AG10803 (cell line): ENCODE measurements around the gene PIP4K2A.
"Not testable (repeated sequence)": the region's sequence is repeated elsewhere in the genome, so short reads cannot be mapped to it uniquely, and the experiment has no call there.

Experiments
- DNase-seq: peaks from one replicate; pipeline ENCODE4 v3.0.0; 2010; ENCODE audit warnings: low read depth
- H3K4me3 ChIP-seq: 2 replicates; pipeline ENCODE4 v1.5.1; 2011; ENCODE audit warnings: mild to moderate bottlenecking, low read length, control low read depth
- TF ChIP-seq, protein P1 (sequence below): conservative IDR thresholded peaks from 2 replicates; pipeline ENCODE4 v1.5.1; 2011; ENCODE audit warnings: mild to moderate bottlenecking, low read length, control low read depth, inconsistent platforms

The PIP4K2A gene

DNA sequence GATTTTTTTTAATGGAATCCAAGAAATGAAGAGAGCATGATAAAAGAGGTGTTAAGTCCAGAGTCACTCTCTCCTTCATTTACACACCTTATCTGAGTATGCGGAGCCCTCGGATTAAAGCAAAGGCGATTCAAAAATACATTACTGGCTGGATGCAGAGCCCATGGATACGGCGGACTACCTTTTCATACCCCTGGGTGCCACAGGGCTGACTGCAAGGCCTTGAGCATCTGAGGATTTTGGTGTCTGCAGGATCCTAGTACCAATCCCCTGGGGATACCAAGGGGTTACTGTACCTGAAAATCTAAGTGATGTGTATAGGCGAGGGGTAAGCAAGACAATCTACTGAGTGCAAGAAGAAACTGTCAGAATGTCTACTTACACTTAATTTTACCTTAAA is 20.5 kb downstream of the PIP4K2A start:
- TF ChIP-seq, protein P1, sequence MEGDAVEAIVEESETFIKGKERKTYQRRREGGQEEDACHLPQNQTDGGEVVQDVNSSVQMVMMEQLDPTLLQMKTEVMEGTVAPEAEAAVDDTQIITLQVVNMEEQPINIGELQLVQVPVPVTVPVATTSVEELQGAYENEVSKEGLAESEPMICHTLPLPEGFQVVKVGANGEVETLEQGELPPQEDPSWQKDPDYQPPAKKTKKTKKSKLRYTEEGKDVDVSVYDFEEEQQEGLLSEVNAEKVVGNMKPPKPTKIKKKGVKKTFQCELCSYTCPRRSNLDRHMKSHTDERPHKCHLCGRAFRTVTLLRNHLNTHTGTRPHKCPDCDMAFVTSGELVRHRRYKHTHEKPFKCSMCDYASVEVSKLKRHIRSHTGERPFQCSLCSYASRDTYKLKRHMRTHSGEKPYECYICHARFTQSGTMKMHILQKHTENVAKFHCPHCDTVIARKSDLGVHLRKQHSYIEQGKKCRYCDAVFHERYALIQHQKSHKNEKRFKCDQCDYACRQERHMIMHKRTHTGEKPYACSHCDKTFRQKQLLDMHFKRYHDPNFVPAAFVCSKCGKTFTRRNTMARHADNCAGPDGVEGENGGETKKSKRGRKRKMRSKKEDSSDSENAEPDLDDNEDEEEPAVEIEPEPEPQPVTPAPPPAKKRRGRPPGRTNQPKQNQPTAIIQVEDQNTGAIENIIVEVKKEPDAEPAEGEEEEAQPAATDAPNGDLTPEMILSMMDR = no peak
- H3K4me3 ChIP-seq = no peak overlapping the region
- DNase-seq = no peak

DNA sequence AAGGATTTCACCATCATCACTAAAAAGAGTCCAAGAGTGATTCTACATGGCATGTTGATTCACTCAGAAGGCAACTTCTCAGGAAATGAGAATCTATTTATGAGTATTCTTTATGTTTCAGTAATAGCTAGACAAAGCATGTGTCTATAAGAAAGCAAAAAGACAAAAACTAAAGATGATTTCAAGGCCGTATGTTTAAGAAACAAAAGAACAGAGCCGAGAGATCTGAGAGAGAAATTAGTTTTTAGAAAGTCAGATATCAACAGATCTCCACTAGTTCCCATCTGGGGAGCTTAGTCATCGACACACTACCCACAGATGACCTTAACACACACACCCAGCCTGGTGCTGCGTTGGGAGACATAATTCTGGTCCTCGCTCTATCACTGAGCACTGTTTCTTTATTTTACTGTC is 21.0 kb downstream of the PIP4K2A start:
- TF ChIP-seq, protein P1 = no peak
- no peak overlapping the region for H3K4me3 ChIP-seq
- peak; percentile 73 for DNase-seq

DNA sequence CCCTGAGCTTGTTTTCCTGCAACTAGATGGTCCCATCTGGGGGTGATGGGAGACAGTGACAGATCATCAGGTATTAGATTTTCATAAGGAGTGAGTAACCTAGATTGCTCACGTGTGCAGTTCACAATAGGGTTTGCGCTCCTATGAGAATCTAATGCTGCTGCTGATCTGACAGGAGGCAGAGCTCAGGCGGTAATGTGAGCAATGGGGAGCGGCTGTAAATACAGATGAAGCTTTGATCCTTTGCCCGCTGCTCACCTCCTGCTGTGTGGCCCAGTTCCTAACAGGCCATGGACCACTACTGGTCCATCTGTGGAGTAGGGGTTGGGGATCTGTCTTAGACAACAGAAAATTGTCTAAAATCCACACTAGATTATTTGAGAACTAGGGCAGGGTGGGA is 22.3 kb downstream of the PIP4K2A start:
- not testable (repeated sequence) for H3K4me3 ChIP-seq

DNA sequence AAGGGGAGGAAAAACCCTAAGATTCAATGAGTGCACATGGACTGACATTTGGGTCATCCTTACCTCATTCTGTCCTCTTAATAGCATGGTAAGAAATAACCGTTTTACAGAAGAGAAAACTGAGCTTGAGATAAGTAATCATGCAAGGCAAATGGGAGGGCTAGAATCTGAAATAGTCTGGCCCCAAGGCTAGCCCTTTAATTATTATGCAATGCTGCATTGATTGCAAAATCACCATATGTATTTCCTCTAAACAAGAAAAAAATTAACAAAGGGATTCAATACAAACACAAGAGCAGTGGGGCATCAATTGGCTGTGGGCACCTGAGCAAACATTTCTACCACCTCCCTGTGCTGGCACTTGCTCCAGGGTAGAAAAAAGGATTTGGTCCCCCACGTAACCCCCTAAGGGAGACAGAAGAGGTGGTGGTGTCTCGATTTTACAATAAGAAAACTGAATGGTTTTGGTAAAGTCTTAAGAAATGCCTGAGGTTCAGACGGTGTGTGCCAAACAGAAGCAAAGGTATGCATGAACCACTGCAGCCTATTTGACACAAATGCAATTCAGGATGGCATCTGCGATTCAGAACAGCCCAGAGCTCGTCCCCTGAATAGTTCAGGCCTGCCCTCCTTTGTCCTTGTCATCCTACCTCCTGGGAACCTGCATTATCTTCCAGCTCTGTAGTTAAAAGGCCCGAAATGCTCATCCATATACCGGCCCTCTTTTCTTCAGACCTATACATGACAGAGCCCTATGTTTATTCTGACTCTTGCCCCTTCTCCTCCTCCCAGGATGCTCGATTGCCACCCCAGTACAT is 23.6 kb downstream of the PIP4K2A start:
- no peak overlapping the region for H3K4me3 ChIP-seq
- DNase-seq = peak; percentile 56
- TF ChIP-seq, protein P1 = no peak

More for the DNA sequence above, 22.3 kb downstream of the PIP4K2A start:
- DNase-seq = not testable (repeated sequence)

DNA sequence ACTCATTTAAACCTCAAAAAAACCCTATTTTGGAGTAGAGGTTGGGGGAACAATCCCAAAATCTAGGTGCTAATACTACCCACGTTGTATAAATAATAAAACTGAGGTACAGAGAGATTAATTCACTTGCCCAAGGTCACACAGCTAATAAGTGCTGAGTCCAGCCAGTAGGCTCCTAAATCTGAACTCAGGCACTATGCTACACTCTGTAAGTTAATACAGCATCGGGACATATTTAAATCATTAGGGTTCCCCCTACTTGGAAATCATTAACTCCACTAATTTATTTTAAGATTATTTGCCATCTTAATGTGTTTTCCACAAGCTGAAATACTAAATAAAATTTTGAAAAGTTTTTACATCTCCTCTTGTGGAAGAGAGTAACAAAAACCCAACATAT is 24.2 kb downstream of the PIP4K2A start:
- no peak for DNase-seq
- H3K4me3 ChIP-seq = no peak overlapping the region
- TF ChIP-seq, protein P1 = no peak

DNA sequence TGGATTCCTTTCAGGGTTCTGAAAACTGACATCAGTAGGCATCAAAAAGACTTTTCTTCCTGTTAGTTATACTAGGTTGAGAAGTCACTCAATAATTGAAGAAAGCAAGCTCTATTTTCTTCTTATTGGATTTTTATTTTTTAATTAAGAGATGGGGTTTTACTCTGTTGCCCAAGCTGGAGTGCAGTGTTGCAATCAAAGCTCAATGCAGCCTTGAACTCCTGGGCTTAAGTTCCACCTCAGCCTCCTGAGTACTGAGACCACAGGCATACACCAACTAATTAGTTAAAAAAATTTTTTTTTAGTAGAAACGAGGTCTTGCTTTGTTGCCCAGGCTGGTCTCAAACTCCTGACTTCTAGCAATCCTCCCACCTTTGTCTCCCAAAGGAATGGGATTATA is 28.0 kb downstream of the PIP4K2A start:
- TF ChIP-seq, protein P1 = no peak
- no peak overlapping the region for H3K4me3 ChIP-seq
- DNase-seq = no peak

DNA sequence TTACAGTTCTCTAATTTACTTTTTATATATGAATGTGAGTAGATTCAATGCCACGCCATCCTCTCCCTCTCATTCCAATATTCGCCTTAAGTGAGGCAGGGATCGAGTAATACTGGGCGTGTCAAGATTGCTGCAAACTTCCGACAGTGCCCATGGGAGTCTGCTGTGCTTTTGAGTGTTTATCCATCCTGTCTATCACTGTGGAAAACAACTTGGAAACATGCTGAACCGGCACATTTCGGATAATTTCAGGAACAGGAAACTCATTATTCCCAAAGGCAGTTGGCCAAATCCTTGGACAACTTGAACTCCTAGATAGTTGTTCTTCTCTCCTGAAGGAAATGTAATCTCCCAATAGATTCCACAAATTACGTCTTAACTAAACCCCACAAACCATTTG is 28.5 kb downstream of the PIP4K2A start:
- no peak overlapping the region for H3K4me3 ChIP-seq
- DNase-seq = no peak
- TF ChIP-seq, protein P1 = no peak
